Astrocyte (in vitro differentiated cells and primary cell): Measurements from ENCODE around the gene ARF6.

Experiments used
- CTCF ChIP-seq: IDR thresholded peaks from 2 replicates; pipeline ENCODE4 v1.5.1; 2011; ENCODE audit warnings: low read depth, mild to moderate bottlenecking, inconsistent platforms, low read length, moderate library complexity; ENCODE audit not compliant: insufficient read depth
- EZH2 ChIP-seq: IDR thresholded peaks from 2 replicates; pipeline ENCODE4 v1.6.1; 2012; ENCODE audit warnings: mild to moderate bottlenecking, low read length, inconsistent platforms; ENCODE audit not compliant: insufficient read depth

- no peak for TF ChIP-seq CTCF
- TF ChIP-seq EZH2 = no peak
These were observed 30.6 kb downstream of the ARF6 start for GRCh38 chr14:49923442-49923841.
